Astrocyte (in vitro differentiated cells and primary cell): ENCODE data around the gene RPL3.

Experiments
- CTCF ChIP-seq: IDR thresholded peaks from 2 replicates; pipeline ENCODE4 v1.5.1; 2011; ENCODE audit warnings: low read depth, mild to moderate bottlenecking, inconsistent platforms, low read length, moderate library complexity; ENCODE audit not compliant: insufficient read depth
- EZH2 ChIP-seq: IDR thresholded peaks from 2 replicates; pipeline ENCODE4 v1.6.1; 2012; ENCODE audit warnings: mild to moderate bottlenecking, low read length, inconsistent platforms; ENCODE audit not compliant: insufficient read depth

GRCh38 chr22:39313258-39314001 lies 6.0 kb downstream of the RPL3 start:
- TF ChIP-seq CTCF (no peak), EZH2 (no peak)
